Measurements from ENCODE around the gene XRCC4.
"Not testable (repeated sequence)": the region's sequence is repeated elsewhere in the genome, so short reads cannot be mapped to it uniquely, and the experiment has no call there.

Gene XRCC4

DNA sequence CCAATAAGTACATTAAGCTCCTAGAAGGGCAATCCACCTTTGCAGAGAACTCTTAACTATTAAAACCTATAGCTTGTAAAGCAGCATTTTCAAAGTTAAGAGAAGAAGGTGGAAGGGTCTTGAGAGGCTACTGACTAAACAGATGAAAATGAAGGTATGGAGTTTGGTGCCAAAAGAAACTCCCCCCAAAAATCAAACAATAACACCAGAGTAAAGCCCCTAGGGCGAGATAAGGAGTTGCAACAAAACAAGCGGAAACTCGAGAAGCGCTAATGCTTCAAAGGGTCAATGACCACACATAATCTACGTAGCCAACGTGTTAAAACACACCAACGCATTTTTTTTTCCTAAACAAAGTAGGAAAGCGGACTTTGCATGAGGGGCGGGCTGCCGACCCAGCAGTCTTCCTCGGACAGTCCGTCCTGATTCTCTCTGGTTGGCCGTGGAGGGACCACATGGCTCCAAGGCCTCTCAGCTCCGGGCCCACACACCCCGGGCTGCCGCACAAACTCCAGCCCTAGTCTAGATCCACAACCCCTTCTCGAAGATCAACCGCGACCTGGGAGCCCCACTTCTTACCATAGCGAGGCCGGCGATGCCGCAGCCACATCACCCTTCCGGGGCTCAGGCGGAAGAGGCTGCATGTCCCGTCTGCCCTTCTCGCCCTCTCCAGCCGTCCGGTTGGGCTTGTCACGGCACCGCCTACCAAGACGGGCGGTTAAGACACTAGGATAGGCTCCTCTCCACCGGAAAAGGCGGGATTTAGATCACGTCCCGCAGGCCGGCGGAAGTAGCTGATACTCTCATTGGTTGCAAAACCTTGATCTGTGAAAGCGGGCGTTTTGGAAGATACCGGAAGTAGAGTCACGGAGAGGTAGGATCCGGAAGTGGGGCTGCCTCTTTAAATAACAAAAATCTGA, at the start of gene XRCC4, which contains the start of gene TMEM167A:
Gene XRCC4 (plus strand): TSS at position 806 of the 920 bp plus-strand sequence. CDS start 27,373 bp downstream, outside the sequence.
Gene TMEM167A (minus strand): TSS at position 653 of the 920 bp plus-strand sequence. CDS start 71 bp downstream, at position 582.
- peak; percentile 100 for DNase-seq (ENCODE audit: low read depth)

- DNase-seq (ENCODE audit: low read depth): peak; percentile 86
These were observed 47.4 kb upstream of the XRCC4 start for GRCh38 chr5:83029912-83030311.

DNA sequence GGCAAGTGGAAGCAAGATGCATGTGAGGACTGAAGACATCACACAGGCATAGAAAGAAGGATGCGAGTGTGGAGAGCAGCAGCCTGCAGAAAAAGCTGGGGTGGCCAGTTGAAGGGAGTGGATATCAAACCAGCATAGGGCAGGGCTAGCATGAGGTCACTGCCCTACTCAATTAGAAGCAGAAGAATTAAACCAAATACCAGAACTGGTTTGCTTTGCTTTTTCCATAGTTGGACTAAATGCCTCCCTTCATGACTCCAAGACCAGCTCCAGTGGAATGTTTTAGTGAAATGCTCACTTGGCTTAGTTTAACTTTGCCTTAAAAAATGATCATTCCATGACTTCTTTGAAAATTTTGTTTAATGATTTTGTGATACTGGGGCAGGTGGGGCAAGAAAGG, 46.0 kb upstream of the XRCC4 start:
- peak; percentile 63 for DNase-seq (ENCODE audit: low read depth)

- no peak for DNase-seq (ENCODE audit: low read depth)
These were observed 43.3 kb upstream of the XRCC4 start for GRCh38 chr5:83034036-83034435.

DNA sequence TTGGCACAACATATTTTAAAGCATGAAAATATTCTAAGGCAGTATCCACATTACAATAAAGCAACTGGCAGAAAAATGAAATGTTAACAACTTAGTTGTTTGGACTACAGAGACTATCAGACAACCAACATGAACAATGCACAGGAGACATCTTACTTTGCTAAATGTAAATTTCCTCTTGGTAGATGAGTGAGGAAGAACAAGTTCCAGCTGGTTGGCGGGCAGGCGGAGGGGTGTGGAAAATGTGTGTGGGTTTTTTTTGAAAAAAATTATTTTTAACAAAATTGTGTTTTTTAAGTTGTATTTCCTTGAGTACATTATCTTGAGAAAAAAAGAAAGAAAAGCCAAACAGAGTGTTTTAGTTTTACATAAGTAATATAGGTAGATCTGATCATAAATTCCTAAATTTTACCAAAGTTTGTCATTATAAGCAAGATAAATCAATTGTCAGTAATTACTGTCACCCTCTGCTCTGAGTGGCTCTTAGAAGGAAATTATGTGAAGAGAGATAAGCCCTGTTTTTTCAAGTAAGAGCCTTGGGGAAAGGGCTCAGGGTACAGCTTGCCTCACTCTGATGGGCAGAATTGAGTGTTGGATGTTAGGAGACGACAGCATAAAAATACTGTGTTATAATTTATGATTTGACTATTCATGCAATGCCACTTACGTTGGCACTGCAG, 42.7 kb upstream of the XRCC4 start:
- DNase-seq (ENCODE audit: low read depth): no peak

DNA sequence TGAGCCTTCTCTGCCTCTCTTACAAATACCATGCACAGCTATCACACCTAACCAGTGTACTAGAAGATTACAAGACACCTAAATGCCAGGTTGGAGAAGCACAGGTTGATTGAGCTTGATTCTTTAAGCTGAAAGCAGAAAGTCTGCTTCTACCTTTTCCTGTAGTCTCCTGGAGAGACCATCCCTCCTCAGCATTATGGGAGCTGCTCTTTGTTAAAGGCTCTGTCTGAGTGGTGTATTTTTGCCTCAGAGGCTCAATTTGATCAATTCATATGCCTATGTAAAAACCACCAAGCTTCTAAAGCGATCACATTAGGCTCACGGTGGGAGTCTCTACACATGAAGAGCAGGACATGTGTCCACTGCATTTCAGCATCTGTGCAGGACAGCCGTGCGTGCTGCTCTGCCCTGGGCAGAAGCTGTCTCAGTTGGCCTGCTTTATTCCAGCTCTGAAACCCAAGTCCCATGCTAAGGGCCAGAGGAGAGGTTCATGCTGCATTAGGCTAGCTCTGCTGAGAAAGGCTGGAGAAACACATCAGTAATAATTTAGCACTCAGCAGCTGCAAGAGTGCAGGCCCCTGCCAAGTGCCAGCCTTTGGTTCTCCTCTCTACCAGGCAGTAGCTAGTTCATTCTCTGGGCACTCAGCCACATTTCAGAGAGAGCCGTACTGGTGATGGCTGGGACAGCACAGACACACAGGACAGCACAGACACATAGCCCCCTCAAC, 41.8 kb upstream of the XRCC4 start:
- DNase-seq (ENCODE audit: low read depth): peak; percentile 10

DNA sequence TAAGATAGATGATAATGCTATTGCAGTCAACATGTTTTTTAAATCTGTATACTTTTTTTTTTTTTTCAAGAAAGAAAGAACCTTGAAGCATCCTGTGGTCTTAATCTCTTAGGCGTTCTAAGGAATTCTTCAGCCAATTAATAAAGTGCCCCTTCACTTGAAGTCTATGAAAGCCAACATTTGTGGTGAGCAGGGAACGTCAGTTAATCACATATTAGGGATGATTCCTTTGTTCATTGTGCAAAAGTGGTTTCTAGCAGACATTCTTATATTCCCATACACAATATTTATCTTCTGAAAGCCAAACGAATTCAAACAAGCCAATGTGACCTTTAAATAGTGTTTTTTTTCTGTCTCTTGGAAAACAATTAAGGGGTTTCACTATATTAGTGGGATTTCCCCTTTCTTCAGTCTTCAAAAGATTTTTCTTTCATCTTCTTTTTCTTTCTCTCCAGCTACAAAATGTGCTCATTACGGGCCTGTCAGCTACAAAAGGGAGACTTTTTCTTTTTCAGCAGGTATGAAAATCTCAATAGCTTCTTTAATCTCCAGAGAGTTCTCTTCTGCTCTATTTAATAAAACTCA, 40.3 kb upstream of the XRCC4 start:
- no peak for DNase-seq (ENCODE audit: low read depth)

DNA sequence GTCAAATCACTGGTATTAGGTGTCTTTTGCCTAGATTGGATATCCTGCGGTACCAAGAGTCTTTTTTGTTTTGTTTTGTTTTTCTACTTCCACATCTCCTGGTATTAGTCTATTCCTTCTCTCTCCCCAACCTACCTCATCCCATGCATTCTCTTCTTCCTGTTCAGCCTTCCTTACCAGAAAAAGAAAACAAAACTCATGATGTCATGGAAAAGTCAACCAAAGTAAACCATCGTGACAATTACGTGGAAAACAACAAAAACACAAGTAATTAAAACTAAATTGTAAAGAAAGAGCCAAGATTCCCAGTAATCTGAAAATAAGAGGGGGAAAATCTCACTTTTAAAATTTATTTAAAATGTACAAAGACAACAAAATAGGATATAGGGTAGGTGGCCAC, 38.4 kb upstream of the XRCC4 start:
- DNase-seq (ENCODE audit: low read depth): no peak

- DNase-seq (ENCODE audit: low read depth): no peak
These were observed 34.8 kb upstream of the XRCC4 start for GRCh38 chr5:83042507-83042906.

GRCh38 chr5:83044926-83045325, 32.4 kb upstream of the XRCC4 start:
- no peak for DNase-seq (ENCODE audit: low read depth)

DNA sequence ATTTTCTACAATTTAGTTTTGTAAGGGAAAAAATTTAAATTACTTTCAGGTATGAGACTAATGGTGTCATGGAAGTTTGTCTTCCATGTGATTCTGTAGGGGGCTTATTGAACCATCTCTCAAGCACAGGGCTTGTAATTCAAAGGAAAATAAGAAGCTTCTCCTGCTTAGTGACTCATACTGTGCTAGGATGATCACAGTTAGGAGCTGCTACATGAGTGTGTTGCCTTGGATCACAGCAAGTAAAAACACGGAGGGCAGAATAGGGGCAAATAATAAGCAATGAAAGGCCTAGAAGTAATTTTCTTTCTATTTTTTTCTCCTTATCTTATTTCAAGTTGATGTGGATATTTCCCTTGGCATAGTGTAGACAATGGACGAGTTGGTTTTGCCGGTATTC, 29.1 kb upstream of the XRCC4 start:
- no peak for DNase-seq (ENCODE audit: low read depth)

DNA sequence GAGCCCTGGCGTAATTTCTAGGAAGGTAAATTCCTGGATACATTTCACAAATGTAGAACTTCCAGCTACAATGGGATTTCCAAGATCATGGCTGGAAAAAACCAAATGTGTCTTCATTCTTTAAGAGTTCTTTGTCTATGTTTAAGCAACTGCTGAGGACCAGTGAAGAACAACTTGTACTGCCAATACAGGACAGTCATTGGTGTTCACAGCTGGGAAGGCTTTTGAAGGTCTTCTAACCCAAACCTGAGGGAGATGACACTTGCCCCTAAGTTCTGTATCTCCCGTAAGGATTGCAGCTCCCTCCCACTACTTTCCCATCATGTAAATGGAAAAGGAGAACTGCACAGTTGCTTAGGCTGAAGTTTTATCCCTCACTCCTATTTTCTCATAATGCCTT, 28.5 kb upstream of the XRCC4 start:
- no peak for DNase-seq (ENCODE audit: low read depth)

DNA sequence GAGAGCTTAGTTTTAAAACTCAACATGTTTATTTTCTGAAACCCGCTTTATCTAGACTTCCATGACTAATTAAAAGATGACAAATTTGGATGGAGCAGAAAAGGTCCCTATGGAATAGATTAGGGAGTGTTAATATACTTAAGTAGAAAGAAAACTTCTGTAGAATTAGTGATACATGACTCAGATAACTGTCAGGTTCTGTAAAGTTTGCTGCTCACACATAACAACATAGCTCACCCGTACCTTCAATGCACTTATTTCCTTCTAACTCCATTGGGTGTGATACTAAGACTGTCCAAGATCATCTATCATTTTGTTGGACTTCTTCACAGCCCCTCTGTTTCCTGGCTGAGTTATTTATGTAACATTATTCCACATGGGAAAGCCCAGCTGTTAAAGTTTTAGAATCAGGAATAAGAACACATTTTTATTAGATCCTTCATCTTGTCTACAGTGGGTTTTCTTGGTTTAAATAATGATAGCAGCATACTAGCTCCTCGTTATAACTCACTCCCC, 27.9 kb upstream of the XRCC4 start:
- no peak for DNase-seq (ENCODE audit: low read depth)

- no peak for DNase-seq (ENCODE audit: low read depth)
These were observed 26.5 kb upstream of the XRCC4 start for GRCh38 chr5:83050723-83051340.

GRCh38 chr5:83055166-83055565, 22.2 kb upstream of the XRCC4 start:
- no peak for DNase-seq (ENCODE audit: low read depth)

DNA sequence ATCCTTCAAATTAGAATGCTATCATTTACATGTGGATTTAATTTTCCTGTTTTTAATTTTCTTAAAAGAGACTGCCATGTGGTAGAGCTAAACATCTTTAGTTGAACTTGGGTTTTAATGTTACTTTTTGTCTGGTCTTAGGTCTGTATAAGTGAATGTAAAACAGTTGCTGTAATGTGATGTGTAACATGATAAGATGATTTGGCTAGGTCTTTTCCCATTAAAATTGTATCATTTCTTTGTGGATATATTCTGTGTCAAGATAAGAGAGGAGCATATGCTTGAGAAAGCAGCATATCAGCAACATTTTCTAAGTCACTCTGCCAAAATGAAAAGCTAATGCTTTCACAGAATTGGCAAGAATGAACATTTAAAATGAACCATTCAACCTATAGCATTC, 18.6 kb upstream of the XRCC4 start:
- DNase-seq (ENCODE audit: low read depth): no peak

GRCh38 chr5:83059341-83059740, 18.0 kb upstream of the XRCC4 start:
- no peak for DNase-seq (ENCODE audit: low read depth)

GRCh38 chr5:83066548-83067110, 10.7 kb upstream of the XRCC4 start:
- no peak for DNase-seq (ENCODE audit: low read depth)

GRCh38 chr5:83067377-83067776, 10.0 kb upstream of the XRCC4 start:
- not testable (repeated sequence) for DNase-seq (ENCODE audit: low read depth)

GRCh38 chr5:83069096-83069799, 8.1 kb upstream of the XRCC4 start:
- no peak for DNase-seq (ENCODE audit: low read depth)
